GM18498 (cell line): ENCODE results near the gene DPH6.
"Not testable (repeated sequence)": the region's sequence is repeated elsewhere in the genome, so short reads cannot be mapped to it uniquely, and the experiment has no call there.

Experiments used
- ATAC-seq: cut with Tn5 transposase; IDR thresholded peaks from one replicate; pipeline ENCODE4 v1.9.1; 2021; ENCODE audit warnings: mild to moderate bottlenecking, moderate library complexity; ENCODE audit not compliant: unreplicated experiment

Gene DPH6

GRCh38 chr15:35441279-35441678 is 104.7 kb downstream of the DPH6 start:
- ATAC-seq: not testable (repeated sequence)

GRCh38 chr15:35440265-35440664 is 105.7 kb downstream of the DPH6 start:
- ATAC-seq: no peak

- no peak for ATAC-seq
These were observed 106.7 kb downstream of the DPH6 start for GRCh38 chr15:35439291-35439690.

GRCh38 chr15:35437157-35437556 is 108.8 kb downstream of the DPH6 start:
- ATAC-seq: no peak

GRCh38 chr15:35436422-35436821 is 109.5 kb downstream of the DPH6 start:
- ATAC-seq: no peak

GRCh38 chr15:35431281-35431680 is 114.7 kb downstream of the DPH6 start:
- no peak for ATAC-seq

GRCh38 chr15:35430301-35430700 is 115.7 kb downstream of the DPH6 start:
- ATAC-seq: no peak

GRCh38 chr15:35427496-35427895 is 118.5 kb downstream of the DPH6 start:
- ATAC-seq: no peak

- no peak for ATAC-seq
These were observed 118.9 kb downstream of the DPH6 start for GRCh38 chr15:35427091-35427490.

GRCh38 chr15:35410775-35411174 is 135.2 kb downstream of the DPH6 start:
- ATAC-seq: no peak

GRCh38 chr15:35399901-35400300 is 146.1 kb downstream of the DPH6 start:
- no peak for ATAC-seq

GRCh38 chr15:35397027-35397426 is 148.9 kb downstream of the DPH6 start:
- ATAC-seq: no peak

GRCh38 chr15:35394416-35394815 is 151.5 kb downstream of the DPH6 start:
- ATAC-seq: no peak

GRCh38 chr15:35393398-35393797 is 152.6 kb downstream of the DPH6 start:
- no peak for ATAC-seq

- not testable (repeated sequence) for ATAC-seq
These were observed 154.5 kb downstream of the DPH6 start for GRCh38 chr15:35391408-35391984.

- ATAC-seq: no peak
These were observed 162.5 kb downstream of the DPH6 start for GRCh38 chr15:35383506-35383905.

GRCh38 chr15:35381328-35381727 is 164.6 kb downstream of the DPH6 start:
- ATAC-seq: no peak

- ATAC-seq: no peak
These were observed 166.0 kb downstream of the DPH6 start for GRCh38 chr15:35379972-35380371.

GRCh38 chr15:35378454-35378853 is 167.5 kb downstream of the DPH6 start:
- ATAC-seq: not testable (repeated sequence)

GRCh38 chr15:35376707-35377106 is 169.3 kb downstream of the DPH6 start:
- no peak for ATAC-seq

- no peak for ATAC-seq
These were observed 171.3 kb downstream of the DPH6 start for GRCh38 chr15:35374661-35375060.

GRCh38 chr15:35362195-35362829 is 183.7 kb downstream of the DPH6 start:
- no peak for ATAC-seq

GRCh38 chr15:35358824-35359223 is 187.1 kb downstream of the DPH6 start:
- no peak for ATAC-seq
